HepG2 (cell line): ENCODE measurements around the gene LIF. TPM values are rescaled to one million over a fixed set of nuclear protein-coding genes. Genes with fewer than 3 reads are reported as not detected.

Experiments used
- ATAC-seq: fragments of 200-7000 bp; cut with Tn5 transposase; 3 replicates; pipeline ENCODE4 v1.9.1; 2020; ENCODE audit warnings: mild to moderate bottlenecking, moderate library complexity
- BruUV-seq: library from RNA; stranded (reverse); fragments of 400-500 nt; replicated peaks from 2 replicates; lab custom pipeline; 2021; lab: Mats Ljungman, UMichigan
- CTCF ChIA-PET: fragments of 300-600 bp; formaldehyde crosslinking; extraction: SDS; loops from one replicate; lab custom pipeline; 2021; ENCODE audit warnings: low total read pairs, inconsistent platforms, low intra/inter-chr PET ratio; lab: Yijun Ruan, JAX
- POLR2A ChIA-PET: fragments of 350-600 bp; sonication (Branson Sonifier 250); formaldehyde crosslinking; loops from one replicate; lab custom pipeline; 2020; ENCODE audit warnings: antibody characterized with exemption, inconsistent platforms; lab: Yijun Ruan, JAX
- DNase-seq: peaks from one replicate; pipeline ENCODE4 v3.0.0-alpha.2; 2015; ENCODE audit warnings: low spot score
- FAIRE-seq: peaks from 3 replicates; lab custom pipeline; 2011; peaks lifted over from hg19 to GRCh38; lab: Jason Lieb, UNC
- H2AFZ ChIP-seq: one replicate; pipeline ENCODE4 v1.6.1; 2011; ENCODE audit warnings: low read length, inconsistent platforms
- H3K27ac ChIP-seq: fragments of 300-600 bp; 3 replicates; pipeline ENCODE4 v1.8.0; 2011; ENCODE audit warnings: mixed run types, mild to moderate bottlenecking, mixed read lengths, low read length, inconsistent platforms; ENCODE audit not compliant: insufficient read depth; ENCODE audit errors: extremely low read length
- H3K27me3 ChIP-seq, 2 experiments: fragments of 200-600 bp in 1 of 2; 2 replicates in 1 of 2; 3 replicates in 1 of 2; pipeline versions ENCODE4 v1.6.0 to v1.8.0; 2011; ENCODE audit warnings: low read length in 2 of 2, mild to moderate bottlenecking in 2 of 2, moderate library complexity in 2 of 2, inconsistent platforms in 1 of 2; ENCODE audit not compliant: insufficient read depth in 2 of 2, control insufficient read depth in 1 of 2
- H3K36me3 ChIP-seq, 2 experiments: fragments of 200-600 bp in 1 of 2; replicated peaks in 1 of 2; 2 replicates in 1 of 2; 3 replicates in 1 of 2; pipeline versions ENCODE4 v1.5.1 to v1.8.0; 2011; ENCODE audit warnings: low read length in 2 of 2, inconsistent platforms in 1 of 2; ENCODE audit not compliant: insufficient read depth in 2 of 2, control insufficient read depth in 1 of 2
- H3K4me1 ChIP-seq: 2 replicates; pipeline ENCODE4 v1.5.1; 2012; ENCODE audit warnings: low read length, inconsistent platforms; ENCODE audit not compliant: insufficient read depth
- H3K4me2 ChIP-seq: 2 replicates; pipeline ENCODE4 v1.6.0; 2011; ENCODE audit warnings: low read depth, low read length, inconsistent platforms
- H3K4me3 ChIP-seq, 3 experiments: fragments of 200-600 bp in 1 of 3; sonication (generic), shearing (Covaris generic) in 1 of 3; replicated peaks in 1 of 3; 2 replicates each; pipeline ENCODE4 v1.5.1; 2011 to 2016; ENCODE audit warnings: low read length in 3 of 3, inconsistent platforms in 2 of 3, low read depth in 2 of 3, mild to moderate bottlenecking in 2 of 3, control low read depth in 1 of 3, mixed read lengths in 1 of 3; ENCODE audit not compliant: insufficient read depth in 1 of 3
- H3K79me2 ChIP-seq: one replicate; pipeline ENCODE4 v1.6.1; 2011; ENCODE audit warnings: low read length, inconsistent platforms; ENCODE audit not compliant: insufficient read depth
- H3K9ac ChIP-seq: 2 replicates; pipeline ENCODE4 v1.6.0; 2011; ENCODE audit warnings: mild to moderate bottlenecking, low read depth, low read length, inconsistent platforms; ENCODE audit not compliant: insufficient read depth
- H3K9me3 ChIP-seq: 2 replicates; pipeline ENCODE4 v1.5.1; 2012; ENCODE audit warnings: mild to moderate bottlenecking, low read length
- H4K20me1 ChIP-seq: 2 replicates; pipeline ENCODE4 v1.6.0; 2011; ENCODE audit warnings: inconsistent platforms, mild to moderate bottlenecking, low read length, moderate library complexity; ENCODE audit not compliant: insufficient read depth
- ATAD3A ChIP-seq: sonication (generic); formaldehyde crosslinking; IDR thresholded peaks from 2 replicates; pipeline ENCODE4 v1.4.0; 2020; ENCODE audit warnings: missing genetic modification reagents
- DMAP1 ChIP-seq: IDR thresholded peaks from 2 replicates; pipeline ENCODE4 v1.6.1; 2016
- ELF3 ChIP-seq: IDR thresholded peaks from 2 replicates; pipeline ENCODE4 v1.6.1; 2016; ENCODE audit warnings: missing genetic modification reagents, missing compliant biosample characterization
- FIP1L1 ChIP-seq: fragments of 200-400 bp; formaldehyde crosslinking; IDR thresholded peaks from 2 replicates; pipeline ENCODE4 v1.6.1; 2018; ENCODE audit warnings: low read depth, mild to moderate bottlenecking, low read length, moderate library complexity, borderline replicate concordance; ENCODE audit not compliant: insufficient read depth
- KDM3A ChIP-seq: IDR thresholded peaks from 2 replicates; pipeline ENCODE4 v1.6.1; 2018; ENCODE audit warnings: low read depth, missing compliant biosample characterization
- RAD21 ChIP-seq: fragments of 450-650 bp; formaldehyde crosslinking; IDR thresholded peaks from 2 replicates; pipeline ENCODE4 v1.5.0; 2020; ENCODE audit warnings: mild to moderate bottlenecking
- UBTF ChIP-seq: sonication (generic); formaldehyde crosslinking; IDR thresholded peaks from 2 replicates; pipeline ENCODE4 v1.4.0; 2020; ENCODE audit warnings: mild to moderate bottlenecking, missing genetic modification reagents
- ZBTB1 ChIP-seq: sonication (generic); formaldehyde crosslinking; IDR thresholded peaks from 2 replicates; pipeline ENCODE4 v1.4.0; 2020; ENCODE audit warnings: missing genetic modification reagents, borderline replicate concordance
- ZFX ChIP-seq: sonication (generic); formaldehyde crosslinking; IDR thresholded peaks from 2 replicates; pipeline ENCODE4 v1.4.0; 2020; ENCODE audit warnings: mild to moderate bottlenecking, low read depth, missing genetic modification reagents, moderate library complexity
- ZFY ChIP-seq: sonication (generic); formaldehyde crosslinking; IDR thresholded peaks from 2 replicates; pipeline ENCODE4 v1.4.0; 2020; ENCODE audit warnings: missing genetic modification reagents
- ZNF484 ChIP-seq: sonication (generic); formaldehyde crosslinking; IDR thresholded peaks from 2 replicates; pipeline ENCODE4 v1.5.1; 2020; ENCODE audit warnings: mild to moderate bottlenecking, low read depth, missing genetic modification reagents, borderline replicate concordance
- ZNF567 ChIP-seq: sonication (generic); formaldehyde crosslinking; IDR thresholded peaks from 2 replicates; pipeline ENCODE4 v1.8.1; 2023; ENCODE audit warnings: mild to moderate bottlenecking, missing genetic modification reagents, borderline replicate concordance
- ZNF569 ChIP-seq: sonication (generic); formaldehyde crosslinking; IDR thresholded peaks from 2 replicates; pipeline ENCODE4 v1.5.0; 2020; ENCODE audit warnings: mild to moderate bottlenecking, missing genetic modification reagents, moderate library complexity, borderline replicate concordance
- ZNF629 ChIP-seq: sonication (generic); formaldehyde crosslinking; conservative IDR thresholded peaks from 2 replicates; pipeline ENCODE4 v1.5.0; 2020; ENCODE audit warnings: missing genetic modification reagents
- ZNF687 ChIP-seq: sonication (generic); formaldehyde crosslinking; IDR thresholded peaks from 2 replicates; pipeline ENCODE4 v1.5.1; 2020; ENCODE audit warnings: mild to moderate bottlenecking, missing genetic modification reagents, moderate library complexity
- ZNF776 ChIP-seq: sonication (generic); formaldehyde crosslinking; IDR thresholded peaks from 2 replicates; pipeline ENCODE4 v1.4.0; 2020; ENCODE audit warnings: mild to moderate bottlenecking, missing genetic modification reagents
- WGBS: methylation state at CpG from one replicate; pipeline ENCODE4 v1.1.6; 2017; ENCODE audit warnings: low lambda C conversion rate; 5-methylcytosine and 5-hydroxymethylcytosine counted together
- in situ Hi-C: cut with HindIII; loops from 2 replicates; pipeline ENCODE4 v1.10.0; 2017; ENCODE audit warnings: low pct_unique_long_range_greater_than_20kb; ENCODE audit not compliant: extremely low pct_ligation_motif_present
- intact Hi-C: fragments of 100-400 bp; cut with micrococcal nuclease; formaldehyde crosslinking; loops from one replicate; pipeline ENCODE4 v1.10.0; 2022; ENCODE audit not compliant: unreplicated experiment
- polyA plus RNA-seq, 8 experiments: library from polyadenylated mRNA; depleted of rRNA in 3 of 8; stranded (reverse) in 7 of 8; unstranded in 1 of 8; fragments of >200 nt; fragmentation: Illumina TruSeq in 4 of 8; extraction: Trizol in 4 of 8; gene quantifications; 2 replicates each; pipeline versions ENCODE4 v1.2.1 to v1.2.3, GENCODE V29; 2011 to 2016; ENCODE audit warnings: low read depth in 4 of 8, missing spikeins in 1 of 8, mixed read lengths in 1 of 8; ENCODE audit not compliant: insufficient read depth in 1 of 8
- total RNA-seq, 5 experiments: library from RNA; depleted of rRNA; stranded (reverse); fragments of >200 nt; fragmentation: Illumina TruSeq; extraction: Trizol; gene quantifications; 2 replicates each; pipeline ENCODE4 v1.2.3, GENCODE V29; 2016; ENCODE audit warnings: low read depth in 1 of 5

Gene LIF
- total and polyA plus RNA-seq, 2 of the 13 experiments (the other 11 are each of a cell fraction or from before 2014, with no cell fraction given), result 3.6 to 8.5 TPM

GRCh38 chr22:30290342-30291057 is 43.9 kb upstream of the LIF start:
- CTCF ChIA-PET, result no interaction called here
- Histone ChIP-seq H3K4me3 (peak overlapping the region in 2 of 3 experiments; percentile 68 to 80; a peak in 3 of 6 replicates), H3K9me3 (no peaks in the 10 kb centered on the region), H3K36me3 (peaks cover 6 to 8% of the 10 kb centered on the region in 2 experiments; a peak in 2 of 5 replicates), H3K27me3 (no peaks in the 10 kb centered on the region; a peak in 1 of 5 replicates), H4K20me1 (no peaks in the 10 kb centered on the region), H3K27ac (no peak overlapping the region), H3K9ac (peak overlapping the region; percentile 24; the same call in 1 of the 2 replicates), H3K4me2 (peak overlapping the region; percentile 94), H3K79me2 (no peaks in the 10 kb centered on the region), H2AFZ (no peak overlapping the region), H3K4me1 (peaks cover 29% of the 10 kb centered on the region)
- in situ Hi-C loops (no loop called here), intact Hi-C loops (no loop called here)
- 20% methylated on average over 1 of the region's 3 CpGs for WGBS
- POLR2A ChIA-PET, result interaction anchor here (0.6 to 4.0 kb wide), 9 partner anchors 27 to 317 kb away, joined by 3 to 28 read pairs (median 4); partner anchors contain the start of genes CCDC157, RNF215, SF3A1 and TBC1D10A
- peak; percentile 63 for DNase-seq
- peak; percentile 14 for ATAC-seq
- no TSS peak for BruUV-seq
- TF ChIP-seq DMAP1, result no peak
- TF ChIP-seq ELF3 (CRISPR knock-in tag), result no peak
- no peak for TF ChIP-seq ZNF776 (CRISPR knock-in tag)
- TF ChIP-seq KDM3A (CRISPR knock-in tag), result no peak
- 0 out of 2 replicates have a peak, but pooled peaks have one; percentile 48 for TF ChIP-seq ZNF567 (CRISPR knock-in tag)
- TF ChIP-seq ZFX (CRISPR knock-in tag), result peak; percentile 23; the same call in 1 of the 2 replicates
- no peak for TF ChIP-seq ZBTB1 (CRISPR knock-in tag)
- TF ChIP-seq ZFY, result 0 out of 2 replicates have a peak, but pooled peaks have one; percentile 11
- TF ChIP-seq ZNF629 (CRISPR knock-in tag), result no peak
- no peak for TF ChIP-seq FIP1L1
- no peak for TF ChIP-seq ATAD3A (CRISPR knock-in tag)
- TF ChIP-seq ZNF687, result peak; percentile 3; the same call in 1 of the 2 replicates
- 0 out of 2 replicates have a peak, but pooled peaks have one; percentile 50 for TF ChIP-seq UBTF
- TF ChIP-seq RAD21 (CRISPR knock-in tag), result no peak
- TF ChIP-seq ZNF484 (CRISPR knock-in tag), result no peak
- TF ChIP-seq ZNF569, result no peak
- FAIRE-seq, result peak; percentile 36
